BLaER1 (cell line): Measurements from ENCODE around the gene COL27A1.

Source experiments
- H3K27ac ChIP-seq: shearing (Covaris generic); formaldehyde crosslinking; 2 replicates; pipeline ENCODE4 v1.8.1; 2022
- H3K27me3 ChIP-seq: shearing (Covaris generic); formaldehyde crosslinking; 2 replicates; pipeline ENCODE4 v1.8.1; 2022
- H3K36me3 ChIP-seq: shearing (Covaris generic); formaldehyde crosslinking; 2 replicates; pipeline ENCODE4 v1.8.1; 2022
- H3K4me1 ChIP-seq: shearing (Covaris generic); formaldehyde crosslinking; 2 replicates; pipeline ENCODE4 v1.8.1; 2022
- H3K4me2 ChIP-seq: shearing (Covaris generic); formaldehyde crosslinking; 2 replicates; pipeline ENCODE4 v1.8.1; 2022
- H3K4me3 ChIP-seq: shearing (Covaris generic); formaldehyde crosslinking; 2 replicates; pipeline ENCODE4 v1.8.1; 2022
- H3K9ac ChIP-seq: shearing (Covaris generic); formaldehyde crosslinking; 2 replicates; pipeline ENCODE4 v1.8.1; 2022
- H3K9me3 ChIP-seq: shearing (Covaris generic); formaldehyde crosslinking; 2 replicates; pipeline ENCODE4 v1.8.1; 2022
- H4K20me1 ChIP-seq: shearing (Covaris generic); formaldehyde crosslinking; 2 replicates; pipeline ENCODE4 v1.8.1; 2022
- Cebpa-rat ChIP-seq: shearing (Covaris generic); IDR thresholded peaks from 2 replicates; pipeline ENCODE4 v1.8.1; 2022

Gene COL27A1

DNA sequence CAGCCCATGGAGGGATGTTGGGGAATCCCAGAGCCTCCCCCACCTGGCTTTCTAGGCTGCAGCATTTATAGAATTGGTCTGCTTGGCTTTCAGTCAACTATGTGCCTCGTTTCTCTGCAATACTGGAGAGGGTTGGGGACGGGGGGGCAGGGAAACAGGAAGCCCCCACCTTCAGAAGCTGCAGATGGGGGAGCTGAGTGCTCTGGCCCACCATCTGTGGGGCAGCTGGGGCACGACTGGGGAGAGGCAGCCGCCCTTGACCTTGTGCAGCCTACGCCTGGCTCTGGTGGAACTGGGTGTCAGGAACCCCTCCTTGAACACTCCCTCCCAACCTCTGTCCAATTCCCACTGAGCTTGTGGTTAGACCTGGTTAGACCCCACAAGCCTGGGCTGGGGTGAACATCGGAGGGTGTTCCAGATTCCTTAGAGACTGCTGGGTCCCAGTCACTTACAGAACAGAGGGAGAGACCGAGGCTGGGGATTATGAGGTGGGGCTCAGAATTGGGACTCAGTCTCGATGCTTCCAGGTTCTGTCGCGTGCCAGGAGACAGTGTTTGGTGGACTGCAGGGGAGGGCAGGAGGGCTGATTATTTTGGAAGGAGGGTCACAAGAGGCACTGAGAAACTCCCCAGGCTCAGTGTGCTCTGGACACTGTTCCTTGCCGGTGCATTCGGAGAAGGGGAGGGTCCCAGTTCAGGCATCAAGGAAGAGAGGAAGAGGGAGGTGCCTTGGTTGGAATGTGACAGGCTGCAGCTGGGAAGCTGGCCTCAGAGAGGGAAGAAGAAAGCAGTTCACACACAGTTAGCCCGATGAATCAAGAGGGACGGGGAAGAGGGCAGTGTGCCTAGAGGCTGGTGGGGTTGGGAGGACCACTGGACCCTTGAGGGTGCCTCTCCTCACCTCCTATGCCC, 25.6 kb downstream of the COL27A1 start:
- Histone ChIP-seq H3K4me1 (peaks cover 58% of the 10 kb centered on the region), H4K20me1 (peaks cover 18% of the 10 kb centered on the region; the same call in 1 of the 2 replicates), H3K9me3 (no peaks in the 10 kb centered on the region), H3K4me2 (peak overlapping the region; percentile 93), H3K27me3 (no peaks in the 10 kb centered on the region), H3K36me3 (peaks cover 47% of the 10 kb centered on the region), H3K27ac (peak overlapping the region; percentile 83), H3K9ac (peak overlapping the region; percentile 38; the same call in 1 of the 2 replicates), H3K4me3 (0 out of 2 replicates have a peak overlapping the region, but pooled peaks have one; percentile 26)
- TF ChIP-seq Cebpa-rat, result no peak

DNA sequence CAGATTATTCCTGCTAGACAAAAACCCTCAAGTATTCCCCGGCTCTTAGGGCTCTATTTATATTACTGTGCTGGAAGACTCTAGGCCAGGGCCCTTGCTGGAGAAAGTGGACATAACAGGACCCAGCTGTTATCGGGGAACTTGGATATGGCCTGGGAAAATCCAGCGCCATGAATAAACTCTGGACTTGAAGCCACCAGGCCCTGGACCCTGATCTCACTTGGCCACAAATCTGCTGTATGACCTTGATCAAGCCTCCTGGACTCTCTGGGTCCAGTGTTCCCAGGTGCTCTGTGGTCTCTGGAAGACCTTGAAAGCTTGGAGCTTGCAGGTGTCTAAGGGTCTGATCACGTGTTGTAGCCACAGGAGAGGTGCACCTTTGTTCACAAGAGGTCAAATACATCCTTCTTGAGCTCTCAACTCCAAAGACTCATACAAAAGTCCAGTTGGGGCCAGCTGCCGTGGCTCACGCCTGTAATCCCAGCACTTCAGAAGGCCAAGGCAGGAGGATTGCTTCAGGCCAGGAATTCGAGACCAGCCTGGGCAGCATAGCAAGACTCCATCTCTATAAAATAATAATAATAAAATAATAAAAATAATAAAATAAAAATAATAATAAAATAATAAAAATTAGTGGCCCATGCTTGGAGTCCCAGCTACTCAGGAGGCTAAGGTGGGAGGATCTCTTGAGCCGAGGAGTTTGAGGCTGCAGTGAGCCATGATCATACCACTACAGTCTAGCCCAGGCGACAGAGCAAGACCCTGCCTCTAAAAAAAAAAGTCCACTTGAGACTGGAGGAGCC, 26.5 kb downstream of the COL27A1 start:
- H3K4me1 ChIP-seq, result peaks cover 49% of the 10 kb centered on the region
- peaks cover 18% of the 10 kb centered on the region; the same call in 1 of the 2 replicates for H4K20me1 ChIP-seq
- peaks cover 56% of the 10 kb centered on the region for H3K36me3 ChIP-seq
- no peak overlapping the region for H3K4me3 ChIP-seq
- peaks cover 1% of the 10 kb centered on the region; the same call in 1 of the 2 replicates for H3K9me3 ChIP-seq
- peak overlapping the region; percentile 93 for H3K4me2 ChIP-seq
- no peaks in the 10 kb centered on the region for H3K27me3 ChIP-seq
- H3K9ac ChIP-seq, result peak overlapping the region; percentile 38; the same call in 1 of the 2 replicates
- peak overlapping the region; percentile 83 for H3K27ac ChIP-seq
- TF ChIP-seq Cebpa-rat, result no peak

DNA sequence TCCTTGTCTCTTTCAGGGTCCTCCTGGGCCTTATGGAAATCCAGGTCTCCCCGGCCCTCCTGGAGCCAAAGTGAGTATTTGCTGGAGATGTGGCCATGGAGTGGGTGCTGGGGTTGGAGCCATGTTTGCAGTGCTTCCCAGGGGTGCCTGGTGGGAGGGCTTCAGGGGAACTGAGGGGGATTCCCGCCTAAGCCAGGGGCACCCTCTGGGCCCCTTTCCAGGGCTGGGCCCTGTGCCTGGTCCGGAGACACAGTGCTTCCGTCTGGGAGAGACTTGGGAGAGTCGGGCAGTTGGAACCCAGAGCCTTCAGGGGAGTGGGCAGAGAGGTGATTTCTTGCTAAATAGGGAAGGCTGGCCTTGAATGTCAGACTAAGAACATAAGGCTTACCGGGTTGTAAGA, 27.7 kb downstream of the COL27A1 start:
- Histone ChIP-seq H3K4me2 (no peak overlapping the region), H3K27ac (0 out of 2 replicates have a peak overlapping the region, but pooled peaks have one; percentile 35), H3K9me3 (peaks cover 12% of the 10 kb centered on the region), H3K4me3 (no peak overlapping the region), H3K4me1 (peaks cover 37% of the 10 kb centered on the region), H4K20me1 (peaks cover 15% of the 10 kb centered on the region; the same call in 1 of the 2 replicates), H3K36me3 (peaks cover 68% of the 10 kb centered on the region), H3K9ac (no peak overlapping the region), H3K27me3 (no peaks in the 10 kb centered on the region)
- TF ChIP-seq Cebpa-rat, result no peak

DNA sequence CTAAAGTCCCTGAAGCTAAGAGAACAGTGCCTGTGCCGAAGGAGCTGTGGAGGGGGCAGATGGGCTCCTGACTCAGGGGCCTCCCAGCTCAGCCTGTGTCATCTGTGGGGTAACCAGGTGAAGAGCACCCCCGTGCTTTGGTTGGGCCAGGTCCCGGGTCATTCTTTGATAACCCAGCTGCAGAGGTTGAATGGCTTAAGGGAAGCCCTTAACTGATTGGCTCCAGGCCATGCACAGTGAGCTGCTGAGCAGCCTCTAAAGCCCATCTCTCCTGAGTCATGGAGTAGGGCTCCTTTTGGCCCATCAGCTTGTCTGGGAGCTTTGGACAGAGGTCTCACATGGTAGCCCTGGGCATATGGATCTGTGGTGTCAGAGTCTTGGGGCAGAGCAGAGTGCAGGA, 28.7 kb downstream of the COL27A1 start:
- Histone ChIP-seq H3K4me2 (no peak overlapping the region), H3K9ac (no peak overlapping the region), H3K36me3 (peaks cover 72% of the 10 kb centered on the region), H3K4me1 (peaks cover 27% of the 10 kb centered on the region), H3K9me3 (peaks cover 15% of the 10 kb centered on the region), H3K4me3 (no peak overlapping the region), H3K27me3 (no peaks in the 10 kb centered on the region), H3K27ac (no peak overlapping the region), H4K20me1 (peaks cover 10% of the 10 kb centered on the region; the same call in 1 of the 2 replicates)
- TF ChIP-seq Cebpa-rat, result no peak

DNA sequence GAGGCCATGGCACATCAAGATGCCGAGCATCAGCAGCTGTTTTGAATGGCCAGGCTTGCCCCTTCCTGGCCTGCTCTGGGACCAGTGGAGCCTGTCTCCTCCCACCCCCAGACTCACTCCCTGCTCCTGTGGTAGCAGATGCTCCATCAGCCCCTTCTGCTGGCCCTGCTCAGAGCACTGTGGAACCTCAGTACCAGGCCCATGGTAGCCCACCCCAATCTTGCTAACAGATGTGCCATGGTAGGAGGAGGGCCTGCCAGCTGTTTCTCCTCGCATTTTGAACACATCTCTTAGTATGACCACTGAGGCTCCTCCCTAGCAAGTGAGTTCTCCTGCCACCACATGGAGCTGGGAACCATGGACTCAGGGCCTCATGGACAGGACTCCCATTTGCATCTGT, 29.5 kb downstream of the COL27A1 start:
- peaks cover 10% of the 10 kb centered on the region; the same call in 1 of the 2 replicates for H4K20me1 ChIP-seq
- no peak overlapping the region for H3K9ac ChIP-seq
- peaks cover 74% of the 10 kb centered on the region for H3K36me3 ChIP-seq

DNA sequence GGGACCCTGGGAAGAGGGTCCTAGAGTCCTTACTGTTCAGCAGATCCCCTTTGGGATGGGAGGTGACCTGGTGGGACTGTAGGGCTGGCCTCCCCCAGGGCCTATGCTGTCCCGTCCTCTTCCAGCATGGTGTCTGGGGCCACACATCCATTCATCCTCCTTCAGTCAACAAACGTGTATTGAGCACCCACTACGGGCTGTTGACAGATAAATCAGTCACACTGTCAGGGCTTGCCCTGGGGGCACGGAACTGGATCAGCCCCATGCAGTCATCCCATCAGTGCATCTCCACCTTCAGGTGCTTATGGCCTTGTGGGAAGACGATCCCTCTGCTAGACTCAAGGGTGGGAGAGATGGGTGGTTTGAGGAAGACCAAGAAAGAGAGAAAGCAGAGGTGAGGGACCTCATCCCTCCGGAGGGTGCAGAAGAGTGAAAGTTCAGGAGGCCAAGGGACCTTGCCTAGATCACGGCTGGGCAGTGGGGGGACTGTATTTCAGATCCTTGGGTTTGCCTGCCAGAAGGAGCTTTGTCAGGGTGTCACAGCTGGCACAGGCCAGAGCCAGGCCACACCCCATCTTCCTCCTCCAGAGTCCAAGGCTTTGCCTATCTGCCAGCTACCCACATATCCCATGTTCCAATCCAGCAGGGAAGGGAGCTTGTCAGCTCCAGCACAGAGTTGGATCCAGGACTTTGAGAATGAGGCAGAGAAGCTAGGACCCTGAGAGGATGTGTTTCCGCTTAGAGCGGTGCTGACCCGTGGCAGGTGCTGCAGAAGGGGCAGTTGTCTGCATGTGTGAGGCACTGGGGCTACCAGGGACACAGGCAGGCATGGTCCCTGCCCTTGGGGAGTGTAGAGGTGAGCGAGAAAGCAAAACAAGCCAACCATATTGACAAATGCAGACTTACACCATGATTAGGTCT, 30.5 kb downstream of the COL27A1 start:
- Histone ChIP-seq H3K36me3 (peaks cover 83% of the 10 kb centered on the region), H3K9me3 (peaks cover 27% of the 10 kb centered on the region), H3K27me3 (no peaks in the 10 kb centered on the region), H3K4me2 (no peak overlapping the region), H3K27ac (peak overlapping the region; percentile 25; the same call in 1 of the 2 replicates), H3K4me3 (no peak overlapping the region), H4K20me1 (0 out of 2 replicates have a peak, but pooled peaks cover 5% of the 10 kb centered on the region), H3K9ac (no peak overlapping the region), H3K4me1 (peaks cover 9% of the 10 kb centered on the region)
- no peak for TF ChIP-seq Cebpa-rat

More for the DNA sequence above, 29.5 kb downstream of the COL27A1 start:
- Histone ChIP-seq H3K4me2 (no peak overlapping the region), H3K27me3 (no peaks in the 10 kb centered on the region), H3K27ac (no peak overlapping the region), H3K4me3 (no peak overlapping the region), H3K9me3 (peaks cover 17% of the 10 kb centered on the region), H3K4me1 (peaks cover 19% of the 10 kb centered on the region)
- TF ChIP-seq Cebpa-rat, result no peak

DNA sequence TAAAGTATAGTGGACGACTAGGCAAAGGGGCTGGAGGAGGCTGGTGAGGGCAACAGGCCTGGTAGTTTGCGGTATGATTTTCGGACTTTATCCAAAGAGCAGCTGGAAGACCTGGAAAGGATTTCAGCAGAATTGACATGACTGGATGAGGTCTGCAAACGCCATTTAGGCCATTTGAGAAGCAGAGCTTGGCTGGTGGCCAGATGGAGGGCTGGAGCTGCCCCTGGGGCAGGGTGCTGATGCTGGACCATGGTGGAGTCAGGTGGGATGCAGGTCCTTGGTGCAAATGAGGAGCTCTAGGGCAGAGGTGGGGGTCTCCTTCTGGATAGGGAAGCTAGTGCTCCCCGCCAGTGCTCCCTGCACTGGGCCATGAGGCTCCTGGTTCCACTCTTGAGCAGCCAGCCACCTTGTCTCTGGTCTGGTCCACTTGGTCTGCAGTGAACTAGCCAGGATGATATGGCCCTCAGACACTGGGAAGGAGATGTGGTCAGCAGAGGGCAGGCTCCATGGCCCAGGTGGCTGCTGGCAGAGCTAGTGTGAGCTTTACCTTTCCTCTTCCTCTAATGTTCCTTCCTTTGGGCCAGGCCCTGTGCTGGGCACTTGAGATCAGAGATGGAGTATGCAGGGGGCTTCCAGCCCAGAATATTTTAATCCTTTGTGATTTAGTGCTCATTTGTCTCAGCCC, 31.4 kb downstream of the COL27A1 start:
- Histone ChIP-seq H3K4me1 (no peaks in the 10 kb centered on the region; the same call in 1 of the 2 replicates), H3K4me2 (no peak overlapping the region), H4K20me1 (no peaks in the 10 kb centered on the region), H3K36me3 (peaks cover 86% of the 10 kb centered on the region), H3K4me3 (no peak overlapping the region), H3K27me3 (no peaks in the 10 kb centered on the region), H3K9ac (no peak overlapping the region), H3K9me3 (peaks cover 32% of the 10 kb centered on the region), H3K27ac (no peak overlapping the region; the same call in 1 of the 2 replicates)
- TF ChIP-seq Cebpa-rat, result no peak

DNA sequence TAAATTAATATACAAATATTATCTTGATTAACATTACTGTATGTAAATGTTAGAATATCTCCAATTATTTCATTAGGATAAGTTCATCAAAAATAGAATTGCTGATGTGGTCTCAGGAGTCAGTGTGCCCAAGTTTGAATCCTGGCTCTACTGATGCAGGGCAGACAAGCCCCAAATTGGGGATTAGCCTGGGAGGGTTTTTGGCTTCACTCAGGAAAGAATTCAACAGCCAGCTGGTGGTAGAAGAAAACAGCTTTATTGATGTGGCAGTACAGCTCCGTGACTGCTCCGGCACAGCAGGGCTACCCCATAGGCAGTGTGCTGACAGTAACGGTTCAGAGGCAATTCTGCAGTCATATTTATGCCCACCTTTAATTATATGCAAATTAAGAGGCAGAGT, 32.5 kb downstream of the COL27A1 start:
- Histone ChIP-seq H3K9me3 (peaks cover 32% of the 10 kb centered on the region), H3K4me2 (no peak overlapping the region), H3K36me3 (peaks cover 87% of the 10 kb centered on the region), H3K4me3 (no peak overlapping the region), H3K4me1 (no peaks in the 10 kb centered on the region), H3K27ac (no peak overlapping the region), H3K9ac (no peak overlapping the region), H4K20me1 (no peaks in the 10 kb centered on the region), H3K27me3 (no peaks in the 10 kb centered on the region)
- no peak for TF ChIP-seq Cebpa-rat
